HS-5 (cell line): ENCODE measurements around the gene FRYL.
"Not testable (repeated sequence)": the region's sequence is repeated elsewhere in the genome, so short reads cannot be mapped to it uniquely, and the experiment has no call there.

Experiments used
- DNase-seq: peaks from one replicate; pipeline ENCODE4 v3.0.0-alpha.2; 2012; ENCODE audit warnings: low read depth

FRYL gene

GRCh38 chr4:48785302-48785701, 5.2 kb upstream of the FRYL start:
- no peak for DNase-seq

- DNase-seq = no peak
These were observed 1.9 kb upstream of the FRYL start for GRCh38 chr4:48781968-48782367.

DNA sequence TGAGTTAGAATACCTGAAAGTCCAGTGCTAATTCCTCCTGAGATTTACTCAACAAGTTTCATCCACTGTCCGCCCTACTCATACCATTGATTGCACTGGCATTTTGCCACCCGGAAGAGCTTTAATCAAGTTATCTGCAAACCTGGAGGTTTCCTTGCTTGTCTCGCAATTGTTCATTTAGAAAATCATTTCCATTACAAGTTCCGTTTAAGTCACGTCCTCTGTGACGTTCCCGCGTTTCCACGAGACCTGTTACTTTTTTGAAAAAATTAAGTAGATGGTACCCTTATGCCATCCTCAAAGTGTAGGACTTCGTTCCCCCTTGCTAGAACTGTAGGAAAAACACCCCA, 761 bp upstream of the FRYL start:
- no peak for DNase-seq

DNA sequence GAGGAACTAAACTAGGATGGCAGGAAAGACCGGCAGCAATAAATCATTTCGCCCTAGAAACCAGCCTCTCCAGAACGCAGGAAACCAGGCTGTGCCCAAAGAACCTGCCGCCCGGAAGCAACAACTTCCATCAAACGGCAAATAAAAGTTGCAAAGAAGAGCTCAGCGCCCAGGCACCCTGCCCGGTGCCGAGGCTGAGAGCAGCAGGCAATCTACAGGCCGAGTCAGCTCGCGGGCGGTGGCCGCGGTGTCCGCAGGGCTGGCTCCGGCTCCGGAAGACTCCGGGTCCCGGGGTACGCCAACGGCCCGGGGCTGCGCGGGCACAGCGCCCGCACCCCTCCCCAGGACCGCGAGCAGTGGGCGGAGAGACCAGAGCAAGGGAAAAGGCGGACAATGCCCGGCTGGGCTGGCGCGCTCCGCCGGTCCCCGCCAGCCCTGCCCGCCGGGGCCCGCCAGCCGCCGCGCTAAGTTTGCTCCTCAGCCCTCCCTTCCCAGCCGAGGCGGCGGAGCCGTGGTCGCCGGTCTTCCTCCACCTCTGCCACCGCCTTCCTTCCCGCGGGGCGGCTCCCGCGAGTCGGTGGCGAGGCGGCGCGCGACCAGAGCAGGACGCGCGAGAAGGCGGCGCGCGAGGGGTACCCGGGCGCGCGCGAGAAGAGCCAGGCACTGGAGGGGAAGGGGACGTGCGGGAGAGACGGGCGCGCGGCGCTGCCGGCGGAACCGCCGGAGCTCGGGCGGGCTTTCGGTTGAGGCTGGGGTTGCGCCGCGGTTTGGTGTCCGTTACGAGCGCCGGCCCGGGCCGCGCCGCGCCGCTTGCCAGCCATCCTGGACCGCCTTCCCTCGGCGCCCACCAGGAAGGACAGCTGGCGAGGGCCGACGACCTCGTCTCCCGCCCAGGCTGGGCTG, 733 bp downstream of the FRYL start:
- no peak for DNase-seq

DNA sequence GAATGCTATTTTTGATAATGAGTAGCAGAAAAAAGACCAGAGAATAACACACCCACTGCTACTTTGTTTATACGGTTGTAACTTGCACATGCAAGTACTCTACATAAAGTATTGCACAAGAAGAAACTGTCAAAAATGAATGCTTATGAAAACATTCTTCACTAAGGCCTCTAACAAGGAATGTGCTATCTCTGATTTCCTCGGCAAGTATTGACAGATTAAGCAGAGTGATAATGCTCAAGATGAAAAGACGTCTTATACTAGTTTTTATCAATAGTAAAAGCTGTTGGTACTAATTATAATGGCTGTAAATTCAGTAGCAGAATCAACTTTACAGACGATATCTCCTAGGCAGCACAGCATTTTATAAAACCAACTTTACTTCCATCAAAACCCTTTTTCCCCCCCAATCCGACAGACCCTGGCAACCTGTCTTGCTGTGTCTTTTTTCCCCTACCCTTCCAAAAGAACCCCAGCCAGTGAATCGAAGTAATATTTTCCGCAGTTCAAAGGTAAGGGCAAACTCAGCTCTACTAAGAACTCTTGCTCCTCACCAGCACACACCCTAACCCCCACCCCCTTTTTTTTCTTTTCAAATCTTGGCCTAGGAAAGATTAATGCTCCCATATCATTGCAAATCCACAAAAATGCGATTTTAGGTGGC, 1.5 kb downstream of the FRYL start:
- DNase-seq = no peak

- DNase-seq = no peak
These were observed 2.3 kb downstream of the FRYL start for GRCh38 chr4:48777739-48778138.

DNA sequence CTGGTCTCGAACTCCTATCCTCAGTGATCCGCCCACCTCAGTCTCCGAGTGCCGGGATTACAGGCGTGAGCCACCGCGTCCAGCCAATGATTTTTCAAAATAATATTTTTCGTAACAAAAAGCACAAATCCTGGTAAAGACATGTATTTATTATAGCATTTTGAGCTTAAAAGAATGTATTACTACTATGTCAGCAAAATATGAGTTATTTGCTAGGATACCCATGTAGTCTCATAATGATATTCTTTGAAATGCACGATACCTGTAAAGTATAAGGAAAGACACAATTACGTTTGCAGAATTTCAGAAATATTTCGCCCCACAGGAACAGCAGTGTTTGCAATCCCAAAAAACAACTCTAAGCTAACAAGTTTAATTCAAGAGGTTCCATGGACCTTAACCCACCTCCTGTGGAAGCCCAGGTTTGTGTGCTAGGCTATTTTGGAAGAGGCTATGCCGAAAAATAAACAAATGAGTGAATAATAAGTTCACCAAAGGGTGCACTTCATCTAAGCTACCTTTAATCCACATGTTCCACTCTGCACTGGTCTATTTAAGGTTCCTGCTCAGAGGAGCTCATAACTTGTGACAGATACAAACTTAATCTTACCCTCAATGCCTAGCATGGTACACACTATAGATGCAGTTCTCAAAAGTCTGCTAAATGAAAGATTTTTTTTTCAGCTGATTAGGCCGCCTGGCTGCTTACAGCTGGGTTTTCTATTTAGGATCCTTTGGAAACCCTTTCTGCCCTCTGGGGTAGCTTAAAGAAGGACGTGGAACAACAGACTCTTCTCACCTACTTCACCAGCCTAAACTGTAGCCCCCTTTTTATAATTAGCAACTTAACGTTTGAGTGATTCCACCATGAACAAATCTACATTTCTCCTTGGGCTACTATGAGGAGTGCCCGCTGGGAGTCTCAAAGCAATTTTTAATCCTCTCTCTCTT, 5.0 kb downstream of the FRYL start:
- DNase-seq = no peak

- DNase-seq = no peak
These were observed 7.5 kb downstream of the FRYL start for GRCh38 chr4:48772556-48772955.

- no peak for DNase-seq
These were observed 12.8 kb downstream of the FRYL start for GRCh38 chr4:48767055-48767929.

DNA sequence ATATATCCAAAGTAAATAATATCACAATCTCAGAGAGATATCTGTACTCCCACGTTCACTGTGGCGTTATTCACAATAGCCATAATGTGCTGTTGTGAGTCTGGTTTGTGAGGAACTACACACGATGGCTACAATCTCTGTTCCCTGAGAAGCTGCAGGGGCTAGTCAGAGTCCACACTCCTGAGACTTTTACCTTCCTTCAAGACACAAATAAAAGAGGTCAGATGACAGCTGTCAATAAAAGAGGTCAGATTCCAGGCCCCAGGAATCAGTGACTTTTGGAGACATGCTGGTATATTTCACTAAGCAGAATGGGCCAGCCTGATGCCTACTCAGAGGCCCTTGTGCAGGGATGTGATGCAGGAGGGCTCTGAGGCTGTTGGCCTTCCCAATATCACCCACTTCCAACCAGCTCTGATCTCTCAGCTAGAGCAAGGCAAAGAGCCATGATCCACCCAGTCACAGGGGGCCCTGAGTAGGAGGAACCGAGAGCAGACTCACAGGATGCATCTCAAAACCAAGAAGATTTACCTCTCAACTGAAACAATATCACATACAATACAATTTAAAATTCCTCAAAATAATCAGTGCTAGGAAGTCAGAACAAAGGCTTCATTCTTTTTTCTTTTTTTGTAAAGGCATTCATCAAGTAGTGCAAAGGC, 13.8 kb downstream of the FRYL start:
- DNase-seq = no peak

GRCh38 chr4:48762408-48762807, 17.7 kb downstream of the FRYL start:
- DNase-seq = no peak

DNA sequence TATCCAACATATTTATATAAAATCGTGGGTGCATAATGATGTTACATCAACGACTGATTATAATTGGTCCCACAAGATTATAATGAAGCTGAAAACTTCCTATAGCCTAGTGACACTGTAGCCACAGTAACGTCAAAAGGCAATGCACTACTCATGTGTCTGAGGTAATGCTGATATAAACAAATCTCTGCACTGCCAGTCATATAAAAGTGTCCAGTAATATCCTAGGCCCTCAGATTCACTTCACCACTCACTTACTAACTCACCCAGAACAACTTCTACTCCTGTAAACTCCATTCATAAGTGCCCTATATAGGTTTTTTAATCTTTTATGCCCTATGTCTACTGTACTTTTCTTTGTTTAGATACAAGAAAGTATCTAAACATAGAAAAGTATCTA, 18.8 kb downstream of the FRYL start:
- no peak for DNase-seq

- DNase-seq = not testable (repeated sequence)
These were observed 21.4 kb downstream of the FRYL start for GRCh38 chr4:48758703-48759102.

- DNase-seq = no peak
These were observed 23.3 kb downstream of the FRYL start for GRCh38 chr4:48756689-48757220.

DNA sequence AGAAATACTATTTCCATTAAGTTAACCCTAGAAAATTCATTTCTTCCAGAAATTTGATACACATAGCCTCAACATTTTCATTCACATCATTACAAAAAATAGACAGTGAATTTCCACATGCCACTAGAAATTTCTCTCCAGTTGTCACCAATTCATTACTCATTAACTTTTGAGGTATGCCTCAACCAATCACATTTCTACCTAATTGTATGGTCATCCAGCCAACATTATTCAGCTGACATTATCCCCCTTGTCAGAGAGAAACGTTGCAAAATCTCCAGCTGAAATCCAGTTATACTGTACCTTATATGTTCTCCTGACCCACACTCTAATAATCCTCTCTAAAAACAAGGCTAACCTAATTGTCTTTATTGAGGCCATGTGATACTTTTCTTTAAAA, 24.8 kb downstream of the FRYL start:
- DNase-seq = no peak

- DNase-seq = no peak
These were observed 26.9 kb downstream of the FRYL start for GRCh38 chr4:48753159-48753558.

GRCh38 chr4:48752726-48753125, 27.4 kb downstream of the FRYL start:
- DNase-seq = no peak

DNA sequence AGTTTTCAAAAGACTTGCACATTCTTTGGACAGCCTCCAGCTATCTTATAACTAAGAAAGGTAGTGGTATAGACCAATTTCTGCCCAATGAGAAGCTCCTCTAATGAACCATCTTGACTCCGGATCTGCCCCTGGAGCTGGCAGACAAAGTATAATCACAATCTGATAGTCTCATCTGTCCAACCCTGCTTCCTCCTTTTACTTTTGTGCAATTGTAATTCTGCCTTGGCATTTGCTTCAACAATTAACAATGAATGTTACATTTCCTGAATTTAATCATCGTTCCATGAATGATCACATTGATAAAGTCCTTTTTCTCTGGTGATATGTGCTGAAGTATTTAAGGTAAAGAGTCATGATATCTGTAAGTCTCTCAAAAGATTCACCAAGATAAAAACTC, 27.8 kb downstream of the FRYL start:
- no peak for DNase-seq

DNA sequence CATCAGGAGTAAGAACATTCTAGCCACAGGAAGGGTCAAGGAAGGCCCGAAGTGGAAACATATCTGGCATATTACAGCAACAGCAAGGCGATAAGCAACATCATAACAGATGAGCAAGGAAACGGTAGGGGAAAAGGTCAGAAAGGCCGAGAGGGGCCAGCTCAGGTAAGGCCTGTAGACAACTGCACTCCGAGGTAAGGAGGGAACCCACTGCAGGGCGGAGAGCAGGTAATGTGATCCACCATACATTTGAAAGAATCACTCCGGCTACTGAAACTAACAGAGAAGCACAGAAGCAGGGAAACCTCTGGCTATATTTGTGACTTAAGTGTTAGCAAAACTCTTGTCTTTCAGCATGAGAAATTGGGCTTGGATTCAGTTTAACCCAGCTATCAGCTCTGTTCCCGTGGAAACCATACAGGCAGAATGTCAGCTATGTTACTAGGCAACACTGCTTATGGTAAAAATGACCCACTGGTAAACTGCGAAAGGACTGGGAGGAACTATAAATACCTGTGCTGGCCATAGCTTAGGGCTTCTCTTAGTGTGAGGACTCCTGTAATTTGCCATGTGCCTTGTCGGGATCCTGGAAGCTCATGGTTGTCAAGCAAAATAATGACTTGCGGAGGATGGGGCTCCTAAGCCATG, 31.0 kb downstream of the FRYL start:
- no peak for DNase-seq
